Mesenchymal stem cell (in vitro differentiated cells and primary cell): ENCODE data around the gene NGLY1.

Source experiments
- DNase-seq: peaks from one replicate; pipeline ENCODE4 v3.0.0-alpha.2; 2013
- H2AFZ ChIP-seq: one replicate; pipeline ENCODE4 v1.6.1; 2013; ENCODE audit warnings: low read depth, mild to moderate bottlenecking, control low read depth, inconsistent platforms, low read length, moderate library complexity
- H2AK5ac ChIP-seq: 2 replicates; pipeline ENCODE4 v1.6.1; 2013; ENCODE audit warnings: low read length, moderate library complexity, mild to moderate bottlenecking, inconsistent platforms; ENCODE audit not compliant: severe bottlenecking
- H2BK120ac ChIP-seq: one replicate; pipeline ENCODE4 v1.6.1; 2013; ENCODE audit warnings: low read depth, mild to moderate bottlenecking, inconsistent platforms, low read length, moderate library complexity
- H2BK12ac ChIP-seq, 2 experiments: one replicate each; pipeline ENCODE4 v1.6.1; 2013; ENCODE audit warnings: inconsistent platforms in 2 of 2, low read length in 2 of 2, mild to moderate bottlenecking in 2 of 2, moderate library complexity in 2 of 2, control low read depth in 1 of 2
- H2BK15ac ChIP-seq: one replicate; pipeline ENCODE4 v1.6.1; 2013; ENCODE audit warnings: mild to moderate bottlenecking, low read depth, inconsistent platforms; ENCODE audit not compliant: poor library complexity, severe bottlenecking
- H2BK5ac ChIP-seq: 2 replicates; pipeline ENCODE4 v1.6.1; 2013; ENCODE audit warnings: low read depth, mild to moderate bottlenecking, low read length, control low read depth, inconsistent platforms; ENCODE audit not compliant: poor library complexity, severe bottlenecking
- H3K14ac ChIP-seq, 2 experiments: one replicate each; pipeline ENCODE4 v1.6.1; 2013; ENCODE audit warnings: inconsistent platforms in 2 of 2, low read length in 2 of 2, control low read depth in 1 of 2, mild to moderate bottlenecking in 1 of 2, moderate library complexity in 1 of 2
- H3K18ac ChIP-seq, 2 experiments: one replicate each; pipeline ENCODE4 v1.6.1; 2013; ENCODE audit warnings: inconsistent platforms in 2 of 2, low read length in 2 of 2, control low read depth in 1 of 2, low read depth in 1 of 2, mild to moderate bottlenecking in 1 of 2
- H3K23ac ChIP-seq, 2 experiments: one replicate each; pipeline ENCODE4 v1.6.1; 2013; ENCODE audit warnings: inconsistent platforms in 2 of 2, low read length in 2 of 2, mild to moderate bottlenecking in 2 of 2, moderate library complexity in 2 of 2, control low read depth in 1 of 2
- H3K27ac ChIP-seq: 2 replicates; pipeline ENCODE4 v1.5.1; 2013; ENCODE audit warnings: mild to moderate bottlenecking, moderate library complexity, low read length, control low read depth, inconsistent platforms; ENCODE audit not compliant: poor library complexity, severe bottlenecking
- H3K27me3 ChIP-seq, 2 experiments: 2 replicates each; pipeline versions ENCODE4 v1.6.1 to v1.7.0; 2013; ENCODE audit warnings: low read length in 2 of 2, mild to moderate bottlenecking in 2 of 2, moderate library complexity in 2 of 2, control low read depth in 1 of 2, inconsistent platforms in 1 of 2; ENCODE audit not compliant: control insufficient read depth in 1 of 2, insufficient read depth in 1 of 2
- H3K36me3 ChIP-seq, 2 experiments: 2 replicates each; pipeline versions ENCODE4 v1.6.1 to v1.7.0; 2013; ENCODE audit warnings: low read length in 2 of 2, control low read depth in 1 of 2, inconsistent platforms in 1 of 2, low read depth in 1 of 2, mild to moderate bottlenecking in 1 of 2; ENCODE audit not compliant: insufficient read depth in 2 of 2, control insufficient read depth in 1 of 2
- H3K4ac ChIP-seq, 2 experiments: one replicate each; pipeline ENCODE4 v1.6.1; 2013; ENCODE audit warnings: inconsistent platforms in 2 of 2, low read length in 2 of 2, mild to moderate bottlenecking in 2 of 2, moderate library complexity in 2 of 2, control low read depth in 1 of 2, low read depth in 1 of 2
- H3K4me1 ChIP-seq: 2 replicates; pipeline ENCODE4 v1.6.1; 2013; ENCODE audit warnings: low read depth, low read length, control low read depth; ENCODE audit not compliant: control insufficient read depth, insufficient read depth
- H3K4me2 ChIP-seq: 2 replicates; pipeline ENCODE4 v1.6.1; 2013; ENCODE audit warnings: low read length, mild to moderate bottlenecking, inconsistent platforms; ENCODE audit not compliant: poor library complexity, severe bottlenecking
- H3K4me3 ChIP-seq, 2 experiments: 2 replicates each; pipeline versions ENCODE4 v1.5.1 to v1.7.0; 2013; ENCODE audit warnings: low read length in 2 of 2, mild to moderate bottlenecking in 2 of 2, control low read depth in 1 of 2, low read depth in 1 of 2; ENCODE audit not compliant: insufficient read depth in 1 of 2
- H3K79me1 ChIP-seq: replicated peaks from 2 replicates; pipeline ENCODE4 v1.6.1; 2013; ENCODE audit warnings: mild to moderate bottlenecking, control low read depth, low read length, inconsistent platforms; ENCODE audit not compliant: poor library complexity, severe bottlenecking
- H3K9ac ChIP-seq: 2 replicates; pipeline ENCODE4 v1.7.0; 2013; ENCODE audit warnings: mild to moderate bottlenecking, low read length, moderate library complexity
- H3K9me3 ChIP-seq: 2 replicates; pipeline ENCODE4 v1.7.0; 2013; ENCODE audit warnings: mild to moderate bottlenecking, low read length; ENCODE audit not compliant: control insufficient read depth
- H4K8ac ChIP-seq: one replicate; pipeline ENCODE4 v1.6.1; 2013; ENCODE audit warnings: inconsistent platforms, mild to moderate bottlenecking, low read length, moderate library complexity
- H4K91ac ChIP-seq: one replicate; pipeline ENCODE4 v1.6.1; 2013; ENCODE audit warnings: mild to moderate bottlenecking, low read length, inconsistent platforms
- WGBS: methylation state at CpG from one replicate; pipeline ENCODE4 v1.1.7; 2013; ENCODE audit warnings: mixed read lengths; 5-methylcytosine and 5-hydroxymethylcytosine counted together

NGLY1 gene

GRCh38 chr3:25686766-25687165 lies 96.5 kb downstream of the NGLY1 start:
- Histone ChIP-seq H3K4me3 (no peak overlapping the region), H2BK120ac (no peak overlapping the region), H2BK15ac (no peak overlapping the region), H3K18ac (no peak overlapping the region), H3K4me1 (no peaks in the 10 kb centered on the region), H2BK5ac (no peak overlapping the region), H2AK5ac (no peak overlapping the region), H3K27ac (no peak overlapping the region), H3K23ac (no peak overlapping the region), H3K9me3 (no peaks in the 10 kb centered on the region), H3K79me1 (no peaks in the 10 kb centered on the region), H3K14ac (no peak overlapping the region), H3K4ac (no peak overlapping the region), H3K27me3 (peaks cover 3 to 4% of the 10 kb centered on the region in 2 experiments), H2BK12ac (no peak overlapping the region), H3K36me3 (no peaks in the 10 kb centered on the region), H3K9ac (no peak overlapping the region), H4K8ac (no peak overlapping the region), H3K4me2 (no peak overlapping the region), H2AFZ (no peak overlapping the region), H4K91ac (no peak overlapping the region)
- WGBS, result 91% methylated on average over 23 of the region's 23 CpGs
- no peak for DNase-seq

DNA sequence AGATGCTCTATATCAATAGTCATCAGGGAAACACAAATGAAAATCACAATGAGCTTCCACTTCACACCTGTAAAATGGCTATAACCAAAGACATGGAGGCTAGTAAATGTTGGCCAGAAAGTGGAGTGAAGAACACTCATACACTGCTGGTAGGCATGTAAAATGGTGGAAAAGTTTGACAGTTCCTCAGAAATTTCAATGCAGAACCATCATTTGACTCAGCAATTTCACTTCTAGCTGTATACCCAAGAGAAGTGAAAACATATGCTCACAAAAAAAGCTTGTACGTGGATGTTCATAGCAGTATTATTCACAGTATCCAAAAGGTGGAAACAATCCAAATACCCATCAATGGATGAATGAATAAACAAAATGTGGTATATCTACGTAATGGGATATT lies 99.4 kb downstream of the NGLY1 start:
- Histone ChIP-seq H4K91ac (no peak overlapping the region), H2BK12ac (no peak overlapping the region), H3K27me3 (peaks cover 0 to 3% of the 10 kb centered on the region in 2 experiments), H3K9ac (no peak overlapping the region), H2BK120ac (no peak overlapping the region), H3K23ac (no peak overlapping the region), H3K4me1 (no peaks in the 10 kb centered on the region), H3K18ac (no peak overlapping the region), H3K4ac (no peak overlapping the region), H3K4me2 (no peak overlapping the region), H2AK5ac (no peak overlapping the region), H3K27ac (no peak overlapping the region), H2AFZ (no peak overlapping the region), H3K79me1 (no peaks in the 10 kb centered on the region), H4K8ac (no peak overlapping the region), H3K9me3 (no peaks in the 10 kb centered on the region), H3K14ac (no peak overlapping the region), H3K4me3 (no peak overlapping the region), H3K36me3 (no peaks in the 10 kb centered on the region), H2BK5ac (no peak overlapping the region), H2BK15ac (no peak overlapping the region)
- WGBS, result 86% methylated on average over 1 of the region's 2 CpGs
- DNase-seq, result no peak

DNA sequence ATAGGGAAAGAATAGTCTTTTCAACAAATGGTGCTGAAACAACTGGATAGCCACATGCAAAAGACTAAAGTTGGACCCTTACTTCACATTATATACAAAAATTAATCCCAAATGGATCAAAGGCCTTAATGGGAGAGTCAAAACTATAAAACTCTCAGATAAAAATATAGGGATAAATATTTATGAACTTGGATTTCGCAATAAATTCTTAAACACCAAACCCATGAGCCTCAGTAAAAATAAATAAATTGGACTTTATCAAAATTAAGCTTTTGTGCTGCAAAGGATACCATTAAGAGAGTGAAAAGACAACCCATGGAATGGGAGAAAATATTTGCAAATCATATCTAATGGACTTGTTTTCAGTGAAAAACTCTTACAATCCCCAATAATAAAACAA lies 99.8 kb downstream of the NGLY1 start:
- H3K36me3 ChIP-seq, result no peaks in the 10 kb centered on the region
- no peak overlapping the region for H2BK5ac ChIP-seq
- no peak overlapping the region for H3K4ac ChIP-seq

DNA sequence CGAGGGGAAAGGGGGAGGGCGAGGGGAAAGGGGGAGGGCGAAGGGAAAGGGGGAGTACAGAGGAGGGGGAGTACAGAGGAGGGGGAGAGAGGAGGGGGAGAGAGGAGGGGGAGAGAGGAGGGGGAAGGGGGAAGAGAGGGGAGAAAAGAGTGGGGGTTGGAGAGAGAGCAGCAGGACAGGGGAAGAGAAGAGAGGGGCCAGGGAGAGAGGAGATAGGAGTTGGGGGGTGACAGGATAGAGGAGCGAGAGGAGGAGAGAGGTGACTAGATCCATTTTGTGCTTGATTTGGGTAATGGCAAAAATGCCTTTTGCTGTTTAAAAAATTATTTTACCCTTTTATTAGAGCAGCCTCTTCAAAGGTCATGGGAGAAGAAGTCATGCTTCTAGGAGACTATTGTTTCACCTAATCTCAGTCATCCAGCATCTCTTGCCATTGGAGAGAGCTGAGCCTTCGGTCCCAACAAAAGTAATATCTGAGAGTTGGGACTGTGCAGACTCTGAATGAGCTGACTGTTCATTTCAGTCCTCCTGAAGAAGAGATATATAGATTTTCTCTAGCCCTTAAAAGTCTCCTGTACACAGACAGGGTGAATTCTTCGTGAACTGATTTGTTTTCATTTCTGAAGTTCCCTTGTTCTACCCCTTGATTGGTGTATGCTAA lies 103.5 kb downstream of the NGLY1 start:
- no peak overlapping the region for H4K91ac ChIP-seq
- H3K23ac ChIP-seq, result no peak overlapping the region
- no peaks in the 10 kb centered on the region for H3K36me3 ChIP-seq
- no peak overlapping the region for H3K9ac ChIP-seq
- H2AFZ ChIP-seq, result no peak overlapping the region
- no peak overlapping the region for H3K14ac ChIP-seq
- H2BK15ac ChIP-seq, result no peak overlapping the region
- H3K4me2 ChIP-seq, result no peak overlapping the region
- no peak overlapping the region for H3K4ac ChIP-seq
- no peaks in the 10 kb centered on the region for H3K9me3 ChIP-seq
- H3K27ac ChIP-seq, result no peak overlapping the region
- no peaks in the 10 kb centered on the region for H3K4me1 ChIP-seq
- H2BK5ac ChIP-seq, result no peak overlapping the region
- no peak overlapping the region for H4K8ac ChIP-seq
- H3K79me1 ChIP-seq, result no peaks in the 10 kb centered on the region
- H2AK5ac ChIP-seq, result no peak overlapping the region
- H3K4me3 ChIP-seq, result no peak overlapping the region
- no peak for DNase-seq
- WGBS, result 92% methylated on average over 4 of the region's 6 CpGs
- no peak overlapping the region for H2BK120ac ChIP-seq
- H3K27me3 ChIP-seq, result no peaks in the 10 kb centered on the region
- H2BK12ac ChIP-seq, result no peak overlapping the region
- no peak overlapping the region for H3K18ac ChIP-seq

More for the DNA sequence above, 99.8 kb downstream of the NGLY1 start:
- no peaks in the 10 kb centered on the region for H3K79me1 ChIP-seq
- no peak overlapping the region for H2AK5ac ChIP-seq
- H3K4me1 ChIP-seq, result no peaks in the 10 kb centered on the region
- H3K9ac ChIP-seq, result no peak overlapping the region
- no peak overlapping the region for H4K91ac ChIP-seq
- no peak overlapping the region for H4K8ac ChIP-seq
- H2BK120ac ChIP-seq, result no peak overlapping the region
- H3K9me3 ChIP-seq, result no peaks in the 10 kb centered on the region
- peaks cover 0 to 3% of the 10 kb centered on the region in 2 experiments for H3K27me3 ChIP-seq
- no peak overlapping the region for H2BK12ac ChIP-seq
- H3K14ac ChIP-seq, result no peak overlapping the region
- DNase-seq, result no peak
- H3K27ac ChIP-seq, result no peak overlapping the region
- no peak overlapping the region for H3K23ac ChIP-seq
- no peak overlapping the region for H3K4me3 ChIP-seq
- H3K4me2 ChIP-seq, result no peak overlapping the region
- WGBS, result no CpG with 5 or more reads among the region's 1 CpG
- no peak overlapping the region for H2AFZ ChIP-seq
- no peak overlapping the region for H3K18ac ChIP-seq
- no peak overlapping the region for H2BK15ac ChIP-seq
